ENCODE results near the gene KIF9.
"Not testable (repeated sequence)": the region's sequence is repeated elsewhere in the genome, so short reads cannot be mapped to it uniquely, and the experiment has no call there.

The KIF9 gene

DNA sequence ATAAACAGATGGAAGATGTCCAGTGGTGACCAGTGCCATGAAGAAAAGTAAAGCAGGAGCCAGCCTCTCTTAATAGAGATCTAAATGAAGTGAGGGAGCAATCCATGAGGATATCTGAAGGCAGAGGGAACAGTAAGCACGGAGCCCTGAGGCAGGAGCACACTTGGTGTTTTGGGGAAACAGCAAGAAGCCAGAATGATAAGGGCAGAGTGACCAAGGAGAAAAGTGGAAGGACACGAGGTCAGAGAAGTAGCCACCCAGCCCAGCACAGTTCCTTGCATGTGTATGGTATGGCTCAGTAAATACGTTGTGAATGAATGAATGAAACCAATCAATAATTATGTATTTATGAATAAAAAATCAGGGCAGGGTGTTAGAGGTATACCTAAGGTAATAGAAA lies 11.8 kb upstream of the KIF9 start:
- DNase-seq: peak; percentile 30

DNA sequence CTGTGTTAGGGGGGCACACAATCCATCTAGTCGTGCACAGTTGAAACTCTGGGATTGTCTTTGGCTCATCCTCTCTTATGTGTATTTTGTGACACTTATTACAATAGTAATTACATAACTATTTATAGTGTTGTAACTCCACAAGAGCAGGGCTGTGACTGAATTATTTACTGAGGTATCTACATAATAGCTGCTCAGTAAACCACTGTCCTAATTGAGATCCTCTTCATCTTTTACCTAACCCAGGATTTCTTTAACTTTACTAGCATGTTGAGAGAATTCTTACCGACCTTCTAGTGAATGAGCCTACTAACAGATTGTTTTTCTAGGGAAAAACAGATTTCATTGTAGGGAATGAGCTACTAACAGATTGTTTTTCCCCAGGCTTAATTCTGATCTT lies 11.2 kb upstream of the KIF9 start:
- DNase-seq: no peak

DNA sequence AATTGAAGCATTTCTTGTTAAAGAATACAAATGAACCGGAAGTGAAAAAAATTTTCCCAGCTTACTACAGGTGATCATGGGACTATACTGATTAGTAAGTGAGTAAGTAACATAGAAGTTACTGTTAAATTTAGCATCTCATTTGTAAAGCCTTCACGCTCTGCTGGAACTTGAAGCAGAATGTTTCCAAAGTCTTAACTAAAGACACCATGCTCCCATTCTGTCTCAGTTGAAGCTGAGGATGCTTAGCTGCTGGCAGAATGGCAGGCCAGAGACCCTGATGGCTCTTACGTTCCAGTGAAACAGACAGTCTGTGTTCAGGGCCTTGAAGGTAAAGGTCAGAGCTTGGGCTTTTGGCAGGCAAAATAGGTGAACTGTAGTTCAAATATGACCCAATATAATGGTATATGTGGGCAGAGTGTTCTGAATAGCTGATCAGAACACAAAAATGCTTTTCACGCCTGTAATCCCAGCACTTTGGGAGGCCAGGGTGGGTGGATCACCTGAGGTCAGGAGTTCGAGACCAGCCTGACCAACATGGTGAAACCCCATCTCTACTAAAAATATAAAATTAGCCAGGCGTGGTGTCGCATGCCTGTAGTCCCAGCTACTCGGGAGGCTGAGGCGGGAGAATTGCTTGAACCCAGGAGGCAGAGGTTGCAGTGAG lies 9.3 kb upstream of the KIF9 start:
- DNase-seq: peak; percentile 32

DNA sequence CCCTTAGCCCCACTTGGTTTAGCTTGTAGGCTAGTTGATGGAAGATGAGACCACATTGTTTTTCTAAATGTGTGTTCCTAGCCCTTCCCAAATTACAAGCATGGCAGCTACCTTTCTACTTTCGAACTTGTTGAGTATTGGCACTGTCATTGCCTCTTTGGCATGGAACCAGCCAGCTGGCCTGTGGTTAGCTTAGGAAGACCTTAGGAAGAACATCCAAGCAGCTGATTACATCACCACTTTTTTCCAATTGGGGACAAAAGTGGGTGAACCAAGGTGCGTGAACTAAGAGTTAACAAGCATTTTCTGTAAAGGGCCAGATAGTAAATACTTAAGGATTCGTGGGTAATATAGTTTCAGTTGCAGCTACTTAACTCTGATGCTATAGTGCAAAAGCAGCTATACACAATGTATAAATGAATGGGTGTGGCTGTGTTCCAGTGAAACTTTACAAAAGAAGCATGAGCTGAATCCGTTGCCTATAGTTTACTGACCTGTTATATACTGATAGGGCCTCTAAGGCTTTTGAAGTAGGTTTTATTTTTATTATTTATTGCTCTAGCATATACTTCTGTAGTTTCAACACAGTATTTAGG lies 8.7 kb upstream of the KIF9 start:
- no peak for DNase-seq

DNA sequence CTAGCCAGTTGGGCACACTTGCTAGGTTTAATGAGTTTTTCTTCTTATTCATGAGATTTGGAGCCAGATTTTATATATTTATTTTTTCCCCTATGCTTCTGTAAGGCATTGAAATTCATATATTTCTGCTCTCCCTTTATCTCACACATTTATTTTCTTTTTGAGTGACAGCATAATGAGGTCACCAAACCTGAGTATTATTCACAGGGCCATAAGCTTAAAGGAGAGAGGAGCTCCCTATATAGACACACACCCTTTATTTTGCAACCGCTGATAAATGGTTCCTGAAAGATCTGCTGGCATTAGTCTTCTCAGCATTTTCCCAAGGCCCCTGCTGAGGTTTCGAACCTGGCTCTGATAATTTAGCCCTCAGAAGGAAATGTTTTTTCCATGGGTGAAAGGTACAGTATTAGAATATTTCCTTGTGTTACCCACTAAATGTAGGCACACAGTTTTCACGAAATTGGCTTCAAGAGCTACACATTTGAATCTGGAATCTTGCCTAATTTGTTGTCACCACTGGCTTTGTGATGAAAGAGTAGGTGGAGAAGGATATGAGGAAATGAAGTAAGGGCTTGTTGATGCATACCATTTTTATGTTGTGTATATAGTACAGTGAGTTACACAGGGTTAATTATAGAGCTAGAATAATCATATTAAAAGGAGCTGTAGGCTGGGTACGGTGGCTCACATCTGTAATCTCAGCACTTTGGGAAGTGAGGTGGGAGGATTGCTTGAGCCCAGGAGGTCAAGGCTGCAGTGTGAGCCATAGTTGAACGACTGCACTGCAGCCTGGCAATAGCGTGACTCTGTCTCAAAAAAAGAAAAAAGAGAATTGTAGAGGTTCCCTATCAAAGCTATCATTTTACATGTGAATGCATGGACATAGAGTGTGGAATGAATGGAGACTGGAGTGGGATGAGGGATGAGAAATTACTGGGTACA lies 6.6 kb upstream of the KIF9 start:
- DNase-seq: no peak

DNA sequence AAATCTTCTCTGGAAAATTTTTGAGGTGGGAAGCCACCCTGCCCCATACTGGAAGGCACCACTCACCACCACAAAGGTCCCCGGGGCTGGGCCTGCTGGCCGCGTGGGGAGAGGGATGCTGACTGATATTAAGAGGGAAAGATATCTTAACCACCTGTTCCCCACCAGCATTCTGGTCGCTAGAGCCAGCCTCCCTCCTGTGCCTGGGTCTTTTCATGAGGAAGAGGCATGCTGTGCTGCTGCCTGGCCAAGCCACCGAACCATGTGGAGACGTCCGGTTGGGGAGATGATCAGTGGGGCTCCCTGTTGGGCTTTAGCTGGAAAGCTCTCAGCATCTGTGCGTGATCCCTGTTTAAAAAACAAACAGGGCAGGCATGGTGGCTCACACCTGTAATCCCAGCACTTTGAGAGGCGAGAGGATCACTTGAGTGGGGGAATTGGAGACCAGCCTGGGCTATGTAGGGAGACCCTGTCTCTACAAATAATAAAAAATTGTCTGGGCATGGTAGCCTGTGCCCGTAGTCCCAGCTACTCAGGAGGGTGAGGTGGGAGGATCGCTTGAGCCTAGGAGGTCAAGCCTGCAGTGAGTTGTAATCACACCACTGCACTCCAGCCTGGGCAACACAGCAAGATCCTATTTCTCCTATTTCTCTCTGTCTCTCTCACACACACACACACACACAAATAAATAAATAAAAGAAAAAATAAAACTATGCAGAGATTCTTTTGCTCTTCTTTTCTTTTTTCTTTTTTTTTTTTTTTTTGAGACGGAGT lies 1.2 kb upstream of the KIF9 start:
- DNase-seq: peak; percentile 68

DNA sequence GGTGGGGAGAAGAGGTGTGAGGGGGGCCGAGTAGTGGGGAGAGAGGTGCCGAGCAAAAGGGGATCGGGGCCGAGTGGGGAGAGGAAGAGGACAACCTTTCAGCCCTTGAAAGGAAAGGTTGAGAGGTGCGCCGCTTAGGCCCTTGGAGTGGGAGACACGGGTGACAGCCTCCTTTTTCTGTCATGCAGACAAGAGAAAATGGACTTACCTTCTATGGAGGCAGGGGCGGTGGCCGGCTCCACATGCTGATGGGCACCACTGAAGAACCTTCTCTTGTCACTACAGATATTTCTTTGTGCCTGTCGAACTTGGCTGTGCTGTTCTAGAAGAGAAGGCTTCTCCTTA lies 566 bp upstream of the KIF9 start:
- no peak for DNase-seq

DNA sequence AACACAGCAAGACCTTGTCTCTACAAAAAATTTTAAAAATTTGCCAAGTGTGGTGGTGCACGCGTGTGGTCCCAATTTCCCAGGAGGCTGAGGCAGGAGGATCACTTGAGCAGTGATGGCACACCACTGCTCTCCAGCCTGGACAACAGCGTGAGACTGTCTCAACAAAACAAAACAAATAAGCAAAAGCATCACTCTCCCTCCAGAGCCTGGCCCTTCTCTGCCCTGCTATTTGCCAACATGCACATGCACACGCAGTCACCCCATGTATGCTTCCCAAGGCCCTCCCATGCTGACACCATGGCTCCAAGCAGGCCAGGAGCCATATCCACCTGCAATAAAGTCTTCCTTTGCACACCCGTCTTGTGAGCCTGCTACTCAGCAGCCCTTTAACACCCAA lies 2.1 kb downstream of the KIF9 start:
- DNase-seq: no peak

DNA sequence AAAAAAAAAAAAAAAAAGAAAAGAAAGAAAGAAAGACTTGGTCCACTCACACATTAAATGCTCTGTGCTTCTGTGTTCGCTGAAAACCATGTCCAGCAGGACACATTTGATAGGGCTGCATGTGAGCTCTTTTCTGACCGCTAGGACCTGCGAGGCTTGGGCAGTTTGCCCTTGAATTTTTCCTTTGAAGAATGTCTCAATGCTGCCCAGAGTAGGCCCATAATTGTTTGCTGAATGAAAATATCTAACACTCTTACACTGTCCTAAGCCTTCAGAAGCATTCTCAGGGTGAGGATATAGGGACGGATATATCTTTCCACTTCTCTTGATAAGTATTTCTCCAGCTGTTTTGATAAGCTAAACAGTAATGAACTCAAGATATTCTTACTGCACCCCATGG lies 6.0 kb downstream of the KIF9 start:
- no peak for DNase-seq

DNA sequence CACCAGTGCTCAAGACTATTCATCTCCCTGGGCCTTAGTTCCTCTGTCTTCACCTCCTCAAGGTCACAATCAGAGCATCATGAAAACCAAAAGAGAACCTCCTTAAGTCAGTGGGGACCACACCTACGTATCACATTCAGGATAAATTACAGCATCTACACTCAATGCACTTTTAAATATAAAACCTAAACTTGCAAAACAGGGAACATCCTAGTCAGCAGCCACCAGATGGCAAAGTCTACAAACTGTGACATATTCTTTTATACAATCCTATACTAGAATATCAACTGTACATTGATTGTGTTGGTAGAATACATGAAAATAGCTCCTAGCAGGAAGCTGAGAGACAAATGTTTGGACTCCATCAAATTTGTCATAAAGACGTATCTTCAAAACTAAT lies 7.9 kb downstream of the KIF9 start:
- DNase-seq: no peak

DNA sequence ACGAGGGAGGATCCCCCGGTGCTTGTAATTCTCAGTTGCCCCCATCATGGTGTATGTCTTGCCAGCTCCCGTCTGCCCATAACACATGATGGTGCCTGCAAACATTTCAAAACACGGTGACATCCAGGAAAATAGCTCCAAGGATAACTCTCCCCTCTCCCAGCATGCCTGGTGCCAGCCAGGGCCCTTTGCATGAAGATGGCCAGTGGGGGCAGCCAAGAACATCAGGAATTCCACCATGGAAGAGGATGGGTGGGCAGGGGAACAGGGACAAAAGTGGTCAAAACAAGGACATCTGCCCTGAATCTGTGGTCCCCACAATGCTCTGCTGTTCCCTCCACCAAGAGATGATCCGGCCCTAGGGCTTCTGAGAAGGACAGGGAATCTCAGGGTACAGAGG lies 9.0 kb downstream of the KIF9 start:
- DNase-seq: no peak

DNA sequence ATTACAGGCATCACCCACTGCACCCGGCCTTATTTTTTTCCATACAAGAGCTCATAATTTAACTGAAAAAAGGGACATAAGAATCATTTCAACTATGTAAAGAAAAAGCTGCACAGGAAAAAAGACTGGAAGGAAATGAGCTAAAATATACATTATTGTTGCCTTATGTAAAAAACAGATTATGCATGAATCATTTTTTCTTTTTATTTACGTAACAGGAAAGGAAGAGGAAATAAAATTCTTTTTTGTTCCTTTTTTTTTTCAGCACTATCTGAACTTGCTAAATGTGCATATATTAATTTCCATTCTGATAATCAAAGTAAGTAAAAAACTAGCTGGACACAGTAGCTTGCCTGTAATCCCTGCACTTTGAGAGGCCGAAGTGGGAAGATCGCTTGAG lies 12.1 kb downstream of the KIF9 start:
- no peak for DNase-seq

DNA sequence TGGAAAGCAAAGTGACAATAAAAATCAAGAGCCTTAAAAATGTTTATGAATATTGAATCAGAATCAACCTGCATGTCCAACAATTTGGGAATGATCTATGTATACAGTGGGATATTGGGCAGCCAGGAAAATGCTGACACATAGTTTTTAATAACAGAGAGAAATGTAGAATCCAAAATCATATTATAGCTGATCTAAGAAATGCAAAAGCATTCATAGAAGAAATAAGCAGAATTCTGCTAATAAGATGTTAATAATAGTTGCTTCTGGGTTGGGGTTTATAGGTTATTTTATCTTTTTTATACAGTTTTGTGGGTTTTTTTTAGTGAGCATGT lies 15.1 kb downstream of the KIF9 start:
- DNase-seq: no peak

DNA sequence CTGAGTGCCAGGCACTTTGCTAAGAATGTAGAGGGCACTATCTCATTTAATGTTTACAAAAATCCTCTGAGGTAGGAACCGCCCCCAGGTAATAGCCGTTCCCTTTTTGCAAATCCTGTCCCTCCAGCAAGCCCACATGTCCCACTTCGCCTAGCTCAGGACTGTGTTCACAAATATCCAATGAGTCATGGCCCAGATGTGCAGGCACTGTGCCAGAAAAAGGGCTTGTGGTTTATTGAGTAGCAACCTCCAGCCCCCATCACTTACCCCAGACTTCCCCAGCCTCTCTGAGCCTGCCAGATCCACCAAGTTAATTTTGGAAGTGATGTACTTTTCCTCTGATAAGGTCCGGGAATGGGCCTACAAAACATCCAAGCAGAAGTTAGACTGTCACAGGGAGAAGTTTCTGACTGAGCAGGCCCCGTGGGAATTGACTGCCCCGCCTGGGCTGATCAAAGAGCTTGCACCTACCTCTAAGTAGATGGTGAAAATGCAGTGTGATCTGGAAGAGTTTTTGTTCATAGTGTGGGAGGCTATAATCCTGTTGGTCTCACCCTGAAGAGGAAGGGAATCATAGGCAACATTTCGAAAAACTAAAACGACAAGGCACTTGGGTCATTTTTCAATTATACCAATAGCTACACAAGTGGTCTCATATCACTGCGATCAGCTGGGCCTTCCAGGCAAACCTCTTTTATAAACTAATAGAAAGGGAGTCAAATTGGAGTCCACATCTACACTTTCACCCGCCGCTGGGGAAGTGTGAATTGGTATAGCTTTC lies 15.7 kb downstream of the KIF9 start:
- DNase-seq: peak; percentile 69

DNA sequence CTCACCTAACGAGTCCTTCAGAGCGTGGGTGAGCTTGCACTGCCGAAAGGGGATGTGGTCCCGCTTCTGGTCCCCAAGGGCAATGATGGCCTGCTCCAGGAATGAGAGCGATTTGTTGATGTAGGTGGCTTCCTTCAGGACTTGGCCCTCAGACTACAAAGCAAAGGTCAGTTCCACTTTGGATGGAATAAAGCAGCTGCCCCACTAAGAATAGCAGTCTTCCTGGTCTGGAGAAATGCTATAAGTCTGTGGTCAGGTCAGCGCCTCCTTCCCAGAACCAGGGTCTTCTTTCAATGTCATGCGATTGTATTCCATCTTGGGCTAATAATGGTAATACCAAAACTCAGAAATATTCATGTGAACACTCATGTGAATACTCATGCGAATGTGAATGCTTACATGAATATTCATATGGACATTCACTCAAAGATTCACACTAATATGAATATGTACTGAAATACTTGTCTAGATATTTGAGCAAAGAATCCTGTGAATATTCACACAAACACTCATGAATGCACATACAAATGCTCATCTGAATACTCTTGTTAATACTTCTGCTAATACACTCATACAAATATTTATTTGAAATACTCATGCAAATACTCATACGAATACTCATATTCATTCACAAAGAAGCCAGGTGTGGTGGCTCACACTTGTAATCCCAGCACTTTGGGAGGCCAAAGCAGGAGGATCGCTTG lies 16.7 kb downstream of the KIF9 start:
- no peak for DNase-seq

DNA sequence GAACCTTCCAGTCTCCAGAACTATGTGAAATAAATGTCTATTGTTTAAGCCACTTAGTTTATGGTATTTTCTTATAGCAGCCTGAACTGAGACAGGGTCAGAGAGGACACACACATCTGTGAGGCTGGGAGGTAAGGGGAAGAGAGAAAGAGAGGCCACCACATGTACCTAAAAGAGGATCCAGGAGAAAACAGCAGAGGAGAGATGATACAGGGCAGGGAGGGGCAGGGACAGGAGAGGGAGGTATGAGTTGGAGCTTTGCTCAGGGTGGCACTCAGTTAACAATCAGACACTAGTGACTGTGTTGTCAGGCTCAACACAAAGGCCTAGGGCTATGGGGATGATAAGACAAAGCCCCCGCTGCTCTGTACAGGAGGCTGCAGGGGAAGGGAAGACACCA lies 17.6 kb downstream of the KIF9 start:
- no peak for DNase-seq

DNA sequence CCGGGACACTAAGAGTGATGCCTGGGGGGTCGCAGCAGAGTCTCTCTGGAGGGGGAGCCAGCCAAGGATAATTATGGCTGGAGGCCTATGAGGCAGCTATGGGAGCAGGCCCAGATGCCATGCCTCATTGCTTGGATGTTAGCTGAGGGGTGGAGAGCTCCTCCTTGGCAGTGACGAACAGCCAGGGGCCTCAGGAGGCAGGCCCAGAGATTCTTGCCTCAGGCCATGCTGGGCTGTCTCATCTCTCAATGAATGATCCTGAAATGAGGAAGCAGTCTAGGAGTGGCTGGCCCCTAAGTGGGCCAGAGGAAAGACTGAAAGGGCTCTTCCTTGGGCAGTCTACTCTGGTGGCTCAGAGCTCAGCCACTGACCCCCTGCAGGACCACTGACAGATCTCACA lies 21.3 kb downstream of the KIF9 start:
- DNase-seq: no peak

DNA sequence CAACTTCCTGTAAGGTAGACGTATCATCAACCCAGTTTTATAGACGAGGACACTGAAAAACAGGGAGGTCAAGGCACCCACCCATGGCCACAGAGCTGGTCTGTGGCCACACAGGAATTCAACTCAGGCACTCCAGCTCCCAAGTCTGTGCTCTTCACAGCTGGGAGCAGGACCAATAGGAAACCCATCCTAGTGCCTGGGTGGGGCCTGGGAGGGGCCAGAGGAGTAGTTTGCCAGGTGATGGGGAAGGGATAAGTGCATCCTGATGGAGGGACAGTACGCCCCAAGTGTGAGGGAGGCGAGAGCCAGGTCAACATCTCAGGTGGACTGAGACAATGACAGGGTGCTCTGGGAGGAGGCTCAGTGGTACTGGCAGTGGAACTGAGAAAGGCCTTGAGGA lies 22.0 kb downstream of the KIF9 start:
- no peak for DNase-seq

DNA sequence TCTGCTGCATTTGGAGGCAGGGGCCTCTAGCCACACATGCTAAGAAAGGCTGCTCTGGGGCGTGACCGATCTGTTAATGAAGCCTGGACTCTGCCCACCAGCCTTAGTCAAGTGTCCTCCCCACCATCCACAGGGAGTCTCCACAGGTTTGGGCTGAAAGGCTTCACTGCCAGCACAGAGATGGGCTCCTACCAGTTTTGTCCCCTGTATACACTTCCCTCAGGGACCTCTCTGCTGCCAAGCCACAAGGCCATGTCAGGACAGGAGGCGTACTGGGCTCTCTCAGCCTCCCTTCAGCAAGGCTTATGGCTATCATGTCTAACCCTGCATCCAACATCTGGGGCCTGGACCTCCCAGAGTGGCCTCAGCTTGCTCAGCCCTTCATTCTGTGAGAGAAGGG lies 23.5 kb downstream of the KIF9 start:
- DNase-seq: no peak

DNA sequence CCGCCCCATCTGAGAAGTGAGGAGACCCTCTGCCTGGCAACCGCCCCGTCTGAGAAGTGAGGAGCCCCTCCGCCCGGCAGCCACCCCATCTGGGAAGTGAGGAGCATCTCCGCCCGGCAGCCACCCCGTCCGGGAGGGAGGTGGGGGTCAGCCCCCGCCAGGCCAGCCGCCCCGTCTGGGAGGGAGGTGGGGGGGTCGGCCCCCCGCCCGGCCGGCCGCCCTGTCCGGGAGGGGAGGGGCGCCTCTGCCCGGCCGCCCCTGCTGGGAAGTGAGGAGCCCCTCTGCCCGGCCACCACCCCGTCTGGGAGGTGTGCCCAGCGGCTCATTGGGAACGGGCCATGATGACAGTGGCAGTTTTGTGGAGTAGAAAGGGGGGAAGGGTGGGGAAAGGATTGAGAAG lies 26.3 kb downstream of the KIF9 start:
- DNase-seq: not testable (repeated sequence)

DNA sequence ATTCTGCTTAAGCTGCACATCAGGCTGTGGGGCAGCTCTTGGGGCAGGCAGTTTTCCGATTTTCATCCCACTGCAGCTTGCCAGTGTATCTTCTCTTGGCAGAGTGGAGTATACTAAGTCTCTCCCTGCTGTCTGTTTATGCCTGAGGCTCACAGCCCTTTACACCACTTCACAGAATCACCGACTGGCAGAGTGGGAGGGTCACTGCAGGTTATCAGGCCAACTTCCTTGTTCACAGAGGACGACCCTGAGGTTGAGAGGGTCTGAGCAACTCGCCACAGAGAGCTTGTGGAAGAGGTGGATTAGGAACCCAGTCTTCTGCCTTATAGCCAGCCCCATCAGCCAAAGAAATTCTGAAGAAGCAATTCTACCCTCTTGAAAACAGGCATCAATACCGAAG lies 30.9 kb downstream of the KIF9 start:
- no peak for DNase-seq

DNA sequence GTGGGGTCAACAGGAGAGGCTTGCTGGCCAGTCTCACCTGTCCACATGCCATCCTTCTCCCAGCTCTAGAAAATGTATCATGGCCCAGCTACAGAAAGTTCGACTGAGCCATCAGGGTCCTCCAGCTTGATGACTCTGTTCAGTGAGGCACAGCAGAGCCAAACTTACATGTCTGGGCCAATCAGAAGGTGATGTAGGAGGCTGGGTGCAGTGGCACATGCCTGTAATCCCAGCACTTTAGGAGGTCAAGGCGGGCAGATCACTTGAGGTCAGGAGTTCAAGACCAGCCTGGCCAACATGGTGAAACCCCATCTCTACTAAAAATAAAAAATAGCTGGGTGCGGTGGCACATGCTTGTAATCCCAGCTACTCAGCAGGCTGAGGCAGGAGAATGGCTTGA lies 31.5 kb downstream of the KIF9 start:
- DNase-seq: not testable (repeated sequence)

Measured in activated CD8-positive, alpha-beta memory T cell treated with anti-CD3 and anti-CD28 coated beads for 24 hours (primary cell).